Esophagus squamous epithelium (tissue), 5 donors: ENCODE results near the gene CCDC27. TPM values are rescaled to one million over a fixed set of nuclear protein-coding genes. Genes with fewer than 3 reads are reported as not detected.

Experiments used
- DNase-seq: peaks from one replicate; lab custom pipeline; 2025; lab: John Stamatoyannopoulos, UW
- H3K27ac ChIP-seq, 4 donors: fragments of 200-600 bp; sonication (generic); one replicate each; pipeline ENCODE4 v1.5.1; 2016 to 2019; ENCODE audit warnings: mild to moderate bottlenecking in 1 of 4
- H3K27me3 ChIP-seq, 4 donors: fragments of 200-600 bp; sonication (generic); 1 replicate in 3 of 4; 2 replicates in 1 of 4; pipeline versions ENCODE4 v1.5.1 to v1.6.0; 2017 to 2021; ENCODE audit warnings: antibody characterized with exemption in 1 of 4
- H3K36me3 ChIP-seq, 3 donors: fragments of 200-600 bp; sonication (generic); one replicate each; pipeline ENCODE4 v1.5.1; 2016 to 2019
- H3K4me1 ChIP-seq, 3 donors: fragments of 200-600 bp; sonication (generic); one replicate each; pipeline ENCODE4 v1.5.1; 2017 to 2019
- H3K4me3 ChIP-seq, 4 donors: fragments of 200-600 bp; sonication (generic); 1 replicate in 3 of 4; 2 replicates in 1 of 4; pipeline ENCODE4 v1.5.1; 2016 to 2019; ENCODE audit warnings: mild to moderate bottlenecking in 2 of 4, moderate library complexity in 1 of 4
- H3K9me3 ChIP-seq, 3 donors: fragments of 200-600 bp; sonication (generic); one replicate each; pipeline ENCODE4 v1.5.1; 2016 to 2019
- CTCF ChIP-seq, 6 experiments: fragments of 450-650 bp in 4 of 6; fragments of 200-600 bp in 2 of 6; sonication (generic) in 2 of 6; IDR thresholded peaks; one replicate each; pipeline ENCODE4 v1.5.1; 2016 to 2019; ENCODE audit warnings: antibody characterized with exemption in 6 of 6, mild to moderate bottlenecking in 4 of 6, moderate library complexity in 4 of 6
- POLR2A ChIP-seq, 4 donors: fragments of 450-650 bp; IDR thresholded peaks; one replicate each; pipeline ENCODE4 v1.6.1; 2017; ENCODE audit warnings: antibody characterized with exemption in 4 of 4, mild to moderate bottlenecking in 4 of 4, moderate library complexity in 3 of 4
- WGBS, 2 donors: methylation state at CpG; one replicate each; pipeline ENCODE4 v1.1.5; 2018; 5-methylcytosine and 5-hydroxymethylcytosine counted together
- intact Hi-C: fragments of 100-400 bp; cut with DNase I; formaldehyde crosslinking; loops from one replicate; pipeline ENCODE4 v1.15.0; 2022
- total RNA-seq, 4 donors: library from RNA; depleted of rRNA; stranded (reverse); fragments of >200 nt; gene quantifications; one replicate each; pipeline ENCODE4 v1.1.0, GENCODE V29; 2016
- donor health status: DM: yes; HTN: yes; CAD: no.

The CCDC27 gene
- total RNA-seq, 4 donors from 2014 or later = not detected

GRCh38 chr1:3729594-3730542, 22.4 kb upstream of the CCDC27 start:
- H3K27me3 ChIP-seq = peaks cover 0 to 69% (median 0%) of the 10 kb centered on the region in 4 donors
- no peak for TF ChIP-seq POLR2A (IDR thresholded peaks at IDR 0.05)
- TF ChIP-seq CTCF (IDR thresholded peaks at IDR 0.05) = no peak
- no peaks in the 10 kb centered on the region for H3K4me1 ChIP-seq
- H3K36me3 ChIP-seq = peaks cover 0 to 8% (median 0%) of the 10 kb centered on the region in 3 donors
- DNase-seq = no peak
- H3K4me3 ChIP-seq = no peak overlapping the region
- intact Hi-C loops = loop anchor here (10.0 kb wide), 1 partner anchor 235 kb away; no protein-coding TSS in a partner anchor
- no peak overlapping the region for H3K27ac ChIP-seq
- no peaks in the 10 kb centered on the region for H3K9me3 ChIP-seq
- 63% methylated on average over 4 of the region's 32 CpGs; no CpG with 5 or more reads in 1 of the 2 donors for WGBS, 2 donors

- H3K4me3 ChIP-seq = no peak overlapping the region
- no peak for DNase-seq
- peaks cover 0 to 63% (median 0%) of the 10 kb centered on the region in 4 donors for H3K27me3 ChIP-seq
- intact Hi-C loops = no loop called here
- WGBS, 2 donors = 80% methylated on average over 1 of the region's 25 CpGs
- H3K4me1 ChIP-seq = no peaks in the 10 kb centered on the region
- H3K27ac ChIP-seq = no peak overlapping the region
- H3K9me3 ChIP-seq = no peaks in the 10 kb centered on the region
- TF ChIP-seq POLR2A (IDR thresholded peaks at IDR 0.05) = no peak
- no peak for TF ChIP-seq CTCF (IDR thresholded peaks at IDR 0.05)
- H3K36me3 ChIP-seq = peaks cover 0 to 17% (median 0%) of the 10 kb centered on the region in 3 donors
Observed at GRCh38 chr1:3730543-3731247, 21.6 kb upstream of the CCDC27 start.

- 54 to 68% methylated on average over 8 to 20 of the region's 25 CpGs for WGBS, 2 donors
- no peak for DNase-seq
- Histone ChIP-seq H3K9me3 (no peaks in the 10 kb centered on the region), H3K27ac (no peak overlapping the region), H3K4me3 (no peak overlapping the region), H3K36me3 (peaks cover 0 to 28% (median 0%) of the 10 kb centered on the region in 3 donors), H3K27me3 (peaks cover 0 to 62% (median 0%) of the 10 kb centered on the region in 4 donors), H3K4me1 (no peaks in the 10 kb centered on the region)
- TF ChIP-seq POLR2A (IDR thresholded peaks at IDR 0.05) (no peak), CTCF (IDR thresholded peaks at IDR 0.05) (no peak)
- intact Hi-C loops = no loop called here
Observed at GRCh38 chr1:3731583-3732433, 20.4 kb upstream of the CCDC27 start.

DNA sequence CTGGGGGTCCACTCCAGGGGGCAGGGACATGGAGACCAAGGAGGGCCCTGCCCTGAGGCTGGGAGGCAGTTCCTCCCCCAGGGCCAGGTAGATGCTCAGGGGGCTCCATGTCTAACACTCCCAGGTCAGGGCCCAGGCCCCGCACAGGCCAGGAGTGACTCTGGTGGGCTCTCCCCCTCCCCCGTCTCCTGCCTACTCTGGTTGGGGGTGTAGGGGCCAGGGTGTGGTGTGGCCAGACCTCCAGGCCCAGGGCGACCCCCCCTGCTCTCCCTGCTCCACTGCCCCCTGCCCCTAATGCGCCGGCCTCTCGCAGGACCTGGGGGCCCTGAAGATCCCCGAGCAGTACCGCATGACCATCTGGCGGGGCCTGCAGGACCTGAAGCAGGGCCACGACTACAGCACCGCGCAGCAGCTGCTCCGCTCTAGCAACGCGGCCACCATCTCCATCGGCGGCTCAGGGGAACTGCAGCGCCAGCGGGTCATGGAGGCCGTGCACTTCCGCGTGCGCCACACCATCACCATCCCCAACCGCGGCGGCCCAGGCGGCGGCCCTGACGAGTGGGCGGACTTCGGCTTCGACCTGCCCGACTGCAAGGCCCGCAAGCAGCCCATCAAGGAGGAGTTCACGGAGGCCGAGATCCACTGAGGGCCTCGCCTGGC, 19.7 kb upstream of the CCDC27 start:
- Histone ChIP-seq H3K4me3 (no peak overlapping the region), H3K4me1 (no peaks in the 10 kb centered on the region), H3K27ac (no peak overlapping the region), H3K27me3 (peaks cover 0 to 55% (median 0%) of the 10 kb centered on the region in 4 donors), H3K9me3 (no peaks in the 10 kb centered on the region), H3K36me3 (peaks cover 0 to 35% (median 0%) of the 10 kb centered on the region in 3 donors)
- DNase-seq = no peak
- intact Hi-C loops = no loop called here
- 53 to 60% methylated on average over 1 to 2 of the region's 37 CpGs for WGBS, 2 donors
- TF ChIP-seq POLR2A (IDR thresholded peaks at IDR 0.05) = no peak
- TF ChIP-seq CTCF (IDR thresholded peaks at IDR 0.05) = no peak
